ENCODE measurements around the gene CAPNS1. TPM values are rescaled to one million over a fixed set of nuclear protein-coding genes. Genes with fewer than 3 reads are reported as not detected.

CAPNS1 gene
- total RNA-seq, 4 donors from 2014 or later, result 60.2 to 95.5 (median 79.2) TPM

- H3K27ac ChIP-seq, result peak within 1 kb of the TSS; percentile 90
- TF ChIP-seq POLR2A (IDR thresholded peaks at IDR 0.05) (peak in 1 of 2 donors; percentile 27), POLR2AphosphoS5 (IDR thresholded peaks at IDR 0.05) (peak in 2 of 3 donors; percentile 70 to 96), CTCF (IDR thresholded peaks at IDR 0.05) (no peak), EP300 (IDR thresholded peaks at IDR 0.05) (no peak)
- peaks cover 38% of the 10 kb centered on the region for H3K4me1 ChIP-seq
- 0% methylated on average over 25 of the region's 60 CpGs for WGBS
- peak within 1 kb of the TSS; percentile 80 for H3K4me3 ChIP-seq
- H3K27me3 ChIP-seq, result no peaks in the 10 kb centered on the region
- H3K36me3 ChIP-seq, result peaks cover 39% of the 10 kb centered on the region
- peak; percentile 100 for DNase-seq (ENCODE audit: low spot score in 2 of 2)
- no peaks in the 10 kb centered on the region for H3K9me3 ChIP-seq
Observed at GRCh38 chr19:36114721-36115452, 25.0 kb upstream of the CAPNS1 start, which contains the start of gene POLR2I. Gene POLR2I (minus strand): TSS chr19:36114875. CDS start chr19:36114856, 19 bp downstream.

GRCh38 chr19:36115453-36116343 lies 24.2 kb upstream of the CAPNS1 start, which contains the start of gene TBCB:
Gene TBCB (plus strand): TSS chr19:36115468. CDS start chr19:36115561, 93 bp downstream.
- H3K4me1 ChIP-seq, result peaks cover 38% of the 10 kb centered on the region
- WGBS, result 4% methylated on average over 42 of the region's 59 CpGs
- peak within 1 kb of the TSS; percentile 80 for H3K4me3 ChIP-seq
- peaks cover 39% of the 10 kb centered on the region for H3K36me3 ChIP-seq
- no peaks in the 10 kb centered on the region for H3K9me3 ChIP-seq
- peak within 1 kb of the TSS; percentile 90 for H3K27ac ChIP-seq
- TF ChIP-seq CTCF (IDR thresholded peaks at IDR 0.05), result no peak
- peak in 1 of 2 donors; percentile 25 for TF ChIP-seq POLR2A (IDR thresholded peaks at IDR 0.05)
- TF ChIP-seq POLR2AphosphoS5 (IDR thresholded peaks at IDR 0.05), result peak in 2 of 3 donors; percentile 75 to 80
- peak; percentile 90 to 91 for DNase-seq (ENCODE audit: low spot score in 2 of 2)
- H3K27me3 ChIP-seq, result no peaks in the 10 kb centered on the region

GRCh38 chr19:36116344-36116637 lies 23.6 kb upstream of the CAPNS1 start:
- 82% methylated on average over 1 of the region's 1 CpG for WGBS
- H3K9me3 ChIP-seq, result no peaks in the 10 kb centered on the region
- H3K27ac ChIP-seq, result no peak overlapping the region
- peak overlapping the region; percentile 80 for H3K4me3 ChIP-seq
- H3K36me3 ChIP-seq, result peaks cover 41% of the 10 kb centered on the region
- TF ChIP-seq POLR2A (IDR thresholded peaks at IDR 0.05) (no peak), POLR2AphosphoS5 (IDR thresholded peaks at IDR 0.05) (no peak), EP300 (IDR thresholded peaks at IDR 0.05) (no peak), CTCF (IDR thresholded peaks at IDR 0.05) (no peak)
- no peaks in the 10 kb centered on the region for H3K27me3 ChIP-seq
- DNase-seq (ENCODE audit: low spot score in 2 of 2), result no peak
- H3K4me1 ChIP-seq, result peaks cover 38% of the 10 kb centered on the region

- H3K36me3 ChIP-seq, result peaks cover 62% of the 10 kb centered on the region
- H3K27me3 ChIP-seq, result no peaks in the 10 kb centered on the region
- 89% methylated on average over 26 of the region's 26 CpGs for WGBS
Observed at GRCh38 chr19:36120092-36120983, 19.5 kb upstream of the CAPNS1 start.

More at GRCh38 chr19:36120092-36120983, 19.5 kb upstream of the CAPNS1 start:
- peaks cover 19% of the 10 kb centered on the region for H3K4me1 ChIP-seq
- no peak overlapping the region for H3K27ac ChIP-seq
- no peak overlapping the region for H3K4me3 ChIP-seq
- TF ChIP-seq POLR2A (IDR thresholded peaks at IDR 0.05) (no peak), CTCF (IDR thresholded peaks at IDR 0.05) (no peak), EP300 (IDR thresholded peaks at IDR 0.05) (no peak), POLR2AphosphoS5 (IDR thresholded peaks at IDR 0.05) (no peak)
- no peak for DNase-seq (ENCODE audit: low spot score in 2 of 2)
- H3K9me3 ChIP-seq, result no peaks in the 10 kb centered on the region

Data from suprapubic skin (tissue), 4 donors.